Spleen (tissue), 11 donors: ENCODE results near the gene ARHGDIB. TPM values are rescaled to one million over a fixed set of nuclear protein-coding genes. Genes with fewer than 3 reads are reported as not detected.

Source experiments
- DNase-seq: peaks from one replicate; pipeline ENCODE4 v3.0.0-alpha.2; 2020
- H3K27ac ChIP-seq, 8 donors: fragments of 200-600 bp; sonication (generic) in 7 of 8; 1 replicate in 4 of 8; 2 replicates in 4 of 8; pipeline versions ENCODE4 v1.5.0 to v1.8.0; 2016 to 2021; ENCODE audit warnings: inconsistent platforms in 4 of 8, mild to moderate bottlenecking in 4 of 8, moderate library complexity in 1 of 8
- H3K27me3 ChIP-seq, 7 donors: fragments of 200-600 bp; sonication (generic) in 6 of 7; replicated peaks in 1 of 7; 1 replicate in 4 of 7; 2 replicates in 3 of 7; pipeline versions ENCODE4 v1.5.0 to v1.8.0; 2016 to 2021; ENCODE audit warnings: inconsistent platforms in 3 of 7, mild to moderate bottlenecking in 1 of 7
- H3K36me3 ChIP-seq, 6 donors: fragments of 200-600 bp; sonication (generic) in 5 of 6; 1 replicate in 4 of 6; 2 replicates in 2 of 6; pipeline versions ENCODE4 v1.5.0 to v1.8.0; 2016 to 2021; ENCODE audit warnings: inconsistent platforms in 2 of 6
- H3K4me1 ChIP-seq, 6 donors: fragments of 200-600 bp; sonication (generic) in 5 of 6; 1 replicate in 3 of 6; 2 replicates in 3 of 6; pipeline versions ENCODE4 v1.5.0 to v1.8.0; 2016 to 2021; ENCODE audit warnings: inconsistent platforms in 3 of 6
- H3K4me3 ChIP-seq, 8 donors: fragments of 200-600 bp; sonication (generic) in 7 of 8; 1 replicate in 4 of 8; 2 replicates in 4 of 8; pipeline versions ENCODE4 v1.5.0 to v1.8.0; 2016 to 2021; ENCODE audit warnings: inconsistent platforms in 4 of 8, mild to moderate bottlenecking in 4 of 8, moderate library complexity in 2 of 8
- H3K9me3 ChIP-seq, 8 donors: fragments of 200-600 bp; sonication (generic) in 7 of 8; 1 replicate in 4 of 8; 2 replicates in 4 of 8; pipeline versions ENCODE4 v1.5.0 to v1.8.0; 2016 to 2021; ENCODE audit warnings: inconsistent platforms in 4 of 8
- CTCF ChIP-seq, 11 experiments: fragments of 200-600 bp in 7 of 11; fragments of 450-650 bp in 4 of 11; sonication (generic) in 4 of 11; IDR thresholded peaks in 8 of 11; conservative IDR thresholded peaks in 3 of 11; 1 replicate in 7 of 11; 2 replicates in 4 of 11; pipeline versions ENCODE4 v1.4.0 to v1.8.0; 2016 to 2021; ENCODE audit warnings: antibody characterized with exemption in 11 of 11, inconsistent platforms in 4 of 11, mild to moderate bottlenecking in 1 of 11
- POLR2A ChIP-seq, 3 donors: fragments of 450-650 bp; IDR thresholded peaks; one replicate each; pipeline ENCODE4 v1.5.1; 2017; ENCODE audit warnings: antibody characterized with exemption in 3 of 3, mild to moderate bottlenecking in 1 of 3
- POLR2AphosphoS5 ChIP-seq, 3 donors: sonication (generic); formaldehyde crosslinking; IDR thresholded peaks; one replicate each; pipeline ENCODE4 v1.5.1; 2017; ENCODE audit warnings: antibody characterized with exemption in 3 of 3
- WGBS, 5 donors: extraction: QIAGEN DNeasy Blood & Tissue Kit in 3 of 5; methylation state at CpG; one replicate each; pipeline versions ENCODE4 v1.1.5 to v1.1.7; 2013 to 2018; 5-methylcytosine and 5-hydroxymethylcytosine counted together
- intact Hi-C: fragments of 100-400 bp; cut with DNase I; formaldehyde crosslinking; loops from one replicate; pipeline ENCODE4 v1.15.0; 2023; ENCODE audit warnings: low total_unique reads
- polyA plus RNA-seq, 3 donors: library from polyadenylated mRNA; stranded (reverse); fragments of 200-250 nt; gene quantifications; one replicate each; pipeline ENCODE4 v1.2.1, GENCODE V29; 2013
- total RNA-seq, 7 donors: library from RNA; depleted of rRNA in 3 of 7; stranded (reverse); fragments of >200 nt in 3 of 7; fragmentation: NEBNext Ultra II Directional in 4 of 7; extraction: Animal tissue kit (Norgen Biotek cat#: 25700) in 4 of 7; gene quantifications; one replicate each; pipeline versions ENCODE4 v1.1.0 to v1.2.1, GENCODE V29; 2016 to 2021
- donor health status: healthy with polysubstance abuse.
- donor health status: DM: no; HTN: no; CAD: no; lungs with moderate emphysema.
- donor health status: DM: no; HTN: no; CAD: no.
- donor health status: Bipolar disorder and iron deficiency.
- donor health status: healthy.
- donor health status: DM: no; HTN: no; CAD: no.
- donor health status: DM: yes; HTN: yes; CAD: no.

Gene ARHGDIB
- total and polyA plus RNA-seq, 10 donors = 537 to 1,063 (median 786) TPM

- no peak for TF ChIP-seq POLR2A (IDR thresholded peaks at IDR 0.05)
- TF ChIP-seq POLR2AphosphoS5 (IDR thresholded peaks at IDR 0.05) = no peak
- no peak for TF ChIP-seq CTCF (IDR thresholded peaks at IDR 0.05 in 8 of 11, conservative IDR thresholded peaks at IDR 0.05 in 3 of 11)
- WGBS, 5 donors = 52 to 66% (median 62%) methylated on average over 2 of the region's 2 CpGs
- Histone ChIP-seq H3K4me1 (peaks cover 0 to 12% (median 2%) of the 10 kb centered on the region in 6 donors), H3K4me3 (no peak overlapping the region), H3K27me3 (no peaks in the 10 kb centered on the region), H3K27ac (no peak overlapping the region), H3K9me3 (no peaks in the 10 kb centered on the region), H3K36me3 (no peaks in the 10 kb centered on the region)
- intact Hi-C loops = no loop called here
- no peak for DNase-seq
Observed at GRCh38 chr12:14902465-14902864, 58.9 kb downstream of the ARHGDIB start.

- Histone ChIP-seq H3K9me3 (no peaks in the 10 kb centered on the region), H3K36me3 (no peaks in the 10 kb centered on the region), H3K4me1 (peaks cover 0 to 12% (median 2%) of the 10 kb centered on the region in 6 donors), H3K27me3 (no peaks in the 10 kb centered on the region), H3K27ac (no peak overlapping the region), H3K4me3 (no peak overlapping the region)
- intact Hi-C loops = no loop called here
- WGBS, 5 donors = 93 to 100% (median 94%) methylated on average over 1 of the region's 1 CpG
- TF ChIP-seq POLR2AphosphoS5 (IDR thresholded peaks at IDR 0.05) (no peak), POLR2A (IDR thresholded peaks at IDR 0.05) (no peak), CTCF (IDR thresholded peaks at IDR 0.05 in 8 of 11, conservative IDR thresholded peaks at IDR 0.05 in 3 of 11) (no peak)
- no peak for DNase-seq
Observed at GRCh38 chr12:14901228-14901562, 60.2 kb downstream of the ARHGDIB start.

- H3K4me1 ChIP-seq = peaks cover 0 to 12% (median 2%) of the 10 kb centered on the region in 6 donors
- intact Hi-C loops = no loop called here
- no peak for DNase-seq
- H3K36me3 ChIP-seq = no peaks in the 10 kb centered on the region
- H3K4me3 ChIP-seq = no peak overlapping the region
- H3K27ac ChIP-seq = no peak overlapping the region
- 91 to 96% (median 93%) methylated on average over 5 of the region's 5 CpGs for WGBS, 5 donors
- no peaks in the 10 kb centered on the region for H3K27me3 ChIP-seq
- TF ChIP-seq POLR2A (IDR thresholded peaks at IDR 0.05) (no peak), CTCF (IDR thresholded peaks at IDR 0.05 in 8 of 11, conservative IDR thresholded peaks at IDR 0.05 in 3 of 11) (no peak), POLR2AphosphoS5 (IDR thresholded peaks at IDR 0.05) (no peak)
- no peaks in the 10 kb centered on the region for H3K9me3 ChIP-seq
Observed at GRCh38 chr12:14900521-14901227, 60.7 kb downstream of the ARHGDIB start.

GRCh38 chr12:14896521-14897169 lies 64.8 kb downstream of the ARHGDIB start:
- intact Hi-C loops = no loop called here
- TF ChIP-seq CTCF (IDR thresholded peaks at IDR 0.05 in 8 of 11, conservative IDR thresholded peaks at IDR 0.05 in 3 of 11) (no peak), POLR2A (IDR thresholded peaks at IDR 0.05) (no peak), POLR2AphosphoS5 (IDR thresholded peaks at IDR 0.05) (no peak)
- no peak overlapping the region for H3K27ac ChIP-seq

More at GRCh38 chr12:14896521-14897169, 64.8 kb downstream of the ARHGDIB start:
- no peak for DNase-seq
- no peaks in the 10 kb centered on the region for H3K4me1 ChIP-seq
- 90 to 94% (median 91%) methylated on average over 7 of the region's 7 CpGs for WGBS, 5 donors
- H3K36me3 ChIP-seq = no peaks in the 10 kb centered on the region
- H3K4me3 ChIP-seq = no peak overlapping the region
- H3K27me3 ChIP-seq = no peaks in the 10 kb centered on the region
- H3K9me3 ChIP-seq = no peaks in the 10 kb centered on the region
